Measurements from ENCODE around the gene GNLY.

GRCh38 chr2:85728342-85728741, 34.2 kb downstream of the GNLY start:
- no peak for TF ChIP-seq POLR2A (IDR thresholded peaks at IDR 0.05)
- TF ChIP-seq CTCF (IDR thresholded peaks at IDR 0.05), result no peak

Data from Peyer's patch (tissue), 4 donors.